H9 (cell line): Measurements from ENCODE around the gene IZUMO1. TPM values are rescaled to one million over a fixed set of nuclear protein-coding genes. Genes with fewer than 3 reads are reported as not detected.

Source experiments
- DNase-seq: peaks from one replicate; pipeline ENCODE4 v3.0.0-alpha.2; 2017
- H2AFZ ChIP-seq: one replicate; pipeline ENCODE4 v1.6.1; 2013; ENCODE audit warnings: mild to moderate bottlenecking, low read length, control low read depth, moderate library complexity
- H2AK5ac ChIP-seq: 2 replicates; pipeline ENCODE4 v1.6.1; 2013; ENCODE audit warnings: low read length, control low read depth, mixed read lengths; ENCODE audit not compliant: insufficient read length
- H2BK120ac ChIP-seq: one replicate; pipeline ENCODE4 v1.6.1; 2013; ENCODE audit warnings: low read depth, mild to moderate bottlenecking, low read length, control low read depth, inconsistent platforms; ENCODE audit not compliant: poor library complexity, severe bottlenecking
- H2BK12ac ChIP-seq: 2 replicates; pipeline ENCODE4 v1.6.1; 2013; ENCODE audit warnings: low read length, control low read depth, mixed read lengths, low read depth; ENCODE audit not compliant: insufficient read length
- H2BK15ac ChIP-seq: 2 replicates; pipeline ENCODE4 v1.6.1; 2013; ENCODE audit warnings: low read depth, low read length, control low read depth
- H2BK20ac ChIP-seq: one replicate; pipeline ENCODE4 v1.6.1; 2013; ENCODE audit warnings: low read depth, mild to moderate bottlenecking, low read length, control low read depth, inconsistent platforms; ENCODE audit not compliant: poor library complexity, severe bottlenecking
- H2BK5ac ChIP-seq: 2 replicates; pipeline ENCODE4 v1.6.1; 2013; ENCODE audit warnings: low read length, control low read depth, mixed read lengths; ENCODE audit not compliant: insufficient read length
- H3K14ac ChIP-seq: 2 replicates; pipeline ENCODE4 v1.6.1; 2013; ENCODE audit warnings: low read length, control low read depth; ENCODE audit not compliant: insufficient read depth
- H3K18ac ChIP-seq: 2 replicates; pipeline ENCODE4 v1.6.1; 2013; ENCODE audit warnings: low read depth, mild to moderate bottlenecking, mixed read lengths, low read length, control low read depth; ENCODE audit not compliant: insufficient read length
- H3K23ac ChIP-seq: 2 replicates; pipeline ENCODE4 v1.6.1; 2013; ENCODE audit warnings: low read length, control low read depth, mixed read lengths, low read depth; ENCODE audit not compliant: insufficient read length
- H3K23me2 ChIP-seq: 2 replicates; pipeline ENCODE4 v1.6.1; 2013; ENCODE audit warnings: low read depth, mild to moderate bottlenecking, mixed read lengths, low read length, control low read depth; ENCODE audit not compliant: insufficient read length, poor library complexity, severe bottlenecking
- H3K27ac ChIP-seq: 2 replicates; pipeline ENCODE4 v1.5.1; 2013; ENCODE audit warnings: low read length, control low read depth, mixed read lengths, low read depth; ENCODE audit not compliant: insufficient read length
- H3K27me3 ChIP-seq: 2 replicates; pipeline ENCODE4 v1.6.1; 2013; ENCODE audit warnings: low read length, control low read depth, inconsistent platforms; ENCODE audit not compliant: insufficient read depth
- H3K4ac ChIP-seq: 2 replicates; pipeline ENCODE4 v1.6.1; 2013; ENCODE audit warnings: low read depth, mild to moderate bottlenecking, control low read depth, inconsistent platforms, low read length, moderate library complexity
- H3K4me1 ChIP-seq: 2 replicates; pipeline ENCODE4 v1.6.1; 2013; ENCODE audit warnings: low read length, control low read depth, inconsistent platforms; ENCODE audit not compliant: insufficient read depth
- H3K4me2 ChIP-seq: 2 replicates; pipeline ENCODE4 v1.6.1; 2013; ENCODE audit warnings: low read length, control low read depth, mixed read lengths; ENCODE audit not compliant: insufficient read length, insufficient read depth
- H3K56ac ChIP-seq: 2 replicates; pipeline ENCODE4 v1.6.1; 2013; ENCODE audit warnings: low read depth, mild to moderate bottlenecking, mixed read lengths, low read length, control low read depth; ENCODE audit not compliant: insufficient read length
- H3K79me1 ChIP-seq: 2 replicates; pipeline ENCODE4 v1.6.1; 2013; ENCODE audit warnings: low read depth, mild to moderate bottlenecking, moderate library complexity, low read length, control low read depth, inconsistent platforms; ENCODE audit not compliant: insufficient read depth, poor library complexity, severe bottlenecking
- H3K79me2 ChIP-seq: 2 replicates; pipeline ENCODE4 v1.6.1; 2013; ENCODE audit warnings: low read length, control low read depth, inconsistent platforms; ENCODE audit not compliant: insufficient read depth
- H3K9ac ChIP-seq: 2 replicates; pipeline ENCODE4 v1.6.1; 2013; ENCODE audit warnings: low read length, control low read depth, mixed read lengths; ENCODE audit not compliant: insufficient read length; ENCODE audit errors: extremely low read depth
- H3K9me3 ChIP-seq: one replicate; pipeline ENCODE4 v1.6.1; 2013; ENCODE audit warnings: low read depth, low read length, inconsistent platforms; ENCODE audit not compliant: control insufficient read depth
- H3T11ph ChIP-seq: one replicate; pipeline ENCODE4 v1.6.1; 2013; ENCODE audit warnings: mild to moderate bottlenecking, low read length, control low read depth, inconsistent platforms
- H4K20me1 ChIP-seq: one replicate; pipeline ENCODE4 v1.6.1; 2013; ENCODE audit not compliant: control insufficient read depth, insufficient read length, insufficient read depth
- H4K5ac ChIP-seq: 2 replicates; pipeline ENCODE4 v1.6.1; 2013; ENCODE audit warnings: low read depth, mild to moderate bottlenecking, mixed read lengths, low read length, control low read depth; ENCODE audit not compliant: insufficient read length
- H4K8ac ChIP-seq: replicated peaks from 2 replicates; pipeline ENCODE4 v1.6.1; 2013; ENCODE audit warnings: low read length, control low read depth, mixed read lengths, low read depth; ENCODE audit not compliant: insufficient read length
- H4K91ac ChIP-seq: 2 replicates; pipeline ENCODE4 v1.6.1; 2013; ENCODE audit warnings: low read depth, mild to moderate bottlenecking, moderate library complexity, mixed read lengths, low read length, control low read depth; ENCODE audit not compliant: insufficient read length
- H3K27ac Mint-ChIP-seq, 3 experiments: 2 replicates in 2 of 3; 3 replicates in 1 of 3; pipeline ENCODE4 v1.8.0; 2020 to 2021; ENCODE audit warnings: mixed read lengths in 3 of 3, mild to moderate bottlenecking in 1 of 3, moderate library complexity in 1 of 3
- H3K27me3 Mint-ChIP-seq: 2 replicates; pipeline ENCODE4 v1.8.0; 2021; ENCODE audit warnings: low read depth, mild to moderate bottlenecking, moderate library complexity, mixed read lengths
- H3K36me3 Mint-ChIP-seq, 3 experiments: 2 replicates in 2 of 3; 3 replicates in 1 of 3; pipeline ENCODE4 v1.8.0; 2020 to 2021; ENCODE audit warnings: low read depth in 3 of 3, mixed read lengths in 3 of 3; ENCODE audit not compliant: insufficient read depth in 1 of 3
- H3K4me1 Mint-ChIP-seq, 2 experiments: 2 replicates each; pipeline ENCODE4 v1.8.0; 2020; ENCODE audit warnings: mixed read lengths in 2 of 2
- H3K4me3 Mint-ChIP-seq, 2 experiments: 2 replicates in 1 of 2; 3 replicates in 1 of 2; pipeline ENCODE4 v1.8.0; 2020 to 2021; ENCODE audit warnings: mild to moderate bottlenecking in 2 of 2, mixed read lengths in 2 of 2, moderate library complexity in 1 of 2
- H3K9me3 Mint-ChIP-seq, 2 experiments: 2 replicates in 1 of 2; 3 replicates in 1 of 2; pipeline ENCODE4 v1.8.0; 2020; ENCODE audit warnings: mild to moderate bottlenecking in 2 of 2, mixed read lengths in 2 of 2, moderate library complexity in 1 of 2
- CTCF ChIP-seq: fragments of 200-600 bp; sonication (generic); conservative IDR thresholded peaks from 3 replicates; pipeline ENCODE4 v1.8.0; 2021; ENCODE audit warnings: antibody characterized with exemption, mild to moderate bottlenecking
- WGBS: extraction: QIAGEN DNeasy Blood & Tissue Kit; methylation state at CpG from one replicate; pipeline ENCODE4 v1.1.7; 2013; ENCODE audit warnings: missing lambda C conversion rate, low lambda C conversion rate, mixed read lengths; ENCODE audit not compliant: insufficient read length; ENCODE audit errors: extremely low coverage; 5-methylcytosine and 5-hydroxymethylcytosine counted together
- total RNA-seq: library from RNA; stranded (reverse); gene quantifications from 2 replicates; pipeline ENCODE4 v1.2.1, GENCODE V29; 2021

IZUMO1 gene
- total RNA-seq, 1 experiment from 2014 or later: 3.7 TPM

GRCh38 chr19:48777139-48777538, 30.4 kb upstream of the IZUMO1 start:
- Histone ChIP-seq H3K4me2 (no peak overlapping the region), H3K27me3 (no peaks in the 10 kb centered on the region)

More at GRCh38 chr19:48777139-48777538, 30.4 kb upstream of the IZUMO1 start:
- Histone ChIP-seq H3K79me2 (no peaks in the 10 kb centered on the region), H4K8ac (no peak overlapping the region), H3K18ac (no peak overlapping the region), H2BK120ac (no peak overlapping the region), H2BK20ac (no peak overlapping the region), H3K23me2 (no peaks in the 10 kb centered on the region), H2AK5ac (no peak overlapping the region), H2BK12ac (no peak overlapping the region), H4K5ac (no peak overlapping the region), H3K56ac (no peak overlapping the region), H3K23ac (no peak overlapping the region), H2AFZ (no peak overlapping the region), H4K20me1 (no peaks in the 10 kb centered on the region), H3K4ac (no peak overlapping the region), H4K91ac (no peak overlapping the region), H3K27ac (no peak overlapping the region), H3T11ph (no peak overlapping the region), H3K9me3 (no peaks in the 10 kb centered on the region), H3K9ac (no peak overlapping the region), H3K14ac (no peak overlapping the region), H3K79me1 (no peaks in the 10 kb centered on the region), H2BK15ac (no peak overlapping the region), H2BK5ac (no peak overlapping the region), H3K4me1 (no peaks in the 10 kb centered on the region)
- Mint-ChIP-seq H3K9me3 (no peaks in the 10 kb centered on the region; a peak in 1 of 5 replicates), H3K4me3 (no peak overlapping the region), H3K27ac (no peak overlapping the region), H3K4me1 (peaks cover 5 to 8% of the 10 kb centered on the region in 2 experiments), H3K36me3 (no peaks in the 10 kb centered on the region), H3K27me3 (no peaks in the 10 kb centered on the region; the same call in 1 of the 2 replicates)
- no peak for DNase-seq
- TF ChIP-seq CTCF: no peak
- no CpG with 5 or more reads among the region's 5 CpGs for WGBS
